Left lobe of liver (tissue), 2 donors: ENCODE results near the gene TSPAN1. TPM values are rescaled to one million over a fixed set of nuclear protein-coding genes. Genes with fewer than 3 reads are reported as not detected.

Experiments
- ATAC-seq: fragments of 200-7000 bp; cut with Tn5 transposase; one replicate; pipeline ENCODE4 v1.9.1; 2020; ENCODE audit warnings: mild to moderate bottlenecking, moderate library complexity
- DNase-seq: peaks from one replicate; pipeline ENCODE4 v3.0.0-alpha.2; 2020; ENCODE audit warnings: low spot score
- total RNA-seq: library from RNA; stranded (reverse); gene quantifications from one replicate; pipeline ENCODE4 v1.2.1, GENCODE V29; 2021
- donor health status: DM: no; HTN: no; CAD: no; lungs with moderate emphysema.
- donor health status: DM: no; HTN: yes; CAD: no.

Gene TSPAN1
- total RNA-seq, 1 donor from 2014 or later: 7.7 TPM

GRCh38 chr1:46186076-46186475, 11.2 kb downstream of the TSPAN1 start:
- ATAC-seq (no peak), DNase-seq (no peak)

GRCh38 chr1:46187106-46187869, 12.4 kb downstream of the TSPAN1 start:
- DNase-seq: no peak
- no peak for ATAC-seq

- DNase-seq (peak; percentile 83), ATAC-seq (peak; percentile 80)
Observed at GRCh38 chr1:46188295-46189030, 13.6 kb downstream of the TSPAN1 start.

GRCh38 chr1:46190539-46190938, 15.7 kb downstream of the TSPAN1 start:
- no peak for ATAC-seq
- no peak for DNase-seq

- ATAC-seq (no peak), DNase-seq (no peak)
Observed at GRCh38 chr1:46191033-46191701, 16.3 kb downstream of the TSPAN1 start.

GRCh38 chr1:46192171-46192570, 17.3 kb downstream of the TSPAN1 start:
- ATAC-seq (no peak), DNase-seq (no peak)

GRCh38 chr1:46193285-46193684, 18.4 kb downstream of the TSPAN1 start:
- ATAC-seq: no peak
- DNase-seq: no peak

- no peak for ATAC-seq
- no peak for DNase-seq
Observed at GRCh38 chr1:46193984-46194570, 19.2 kb downstream of the TSPAN1 start.

GRCh38 chr1:46194641-46195193, 19.8 kb downstream of the TSPAN1 start:
- DNase-seq: no peak
- ATAC-seq: no peak

GRCh38 chr1:46196609-46197008, 21.7 kb downstream of the TSPAN1 start:
- ATAC-seq: no peak
- DNase-seq: no peak

- ATAC-seq (no peak), DNase-seq (no peak)
Observed at GRCh38 chr1:46197560-46197963, 22.7 kb downstream of the TSPAN1 start.

GRCh38 chr1:46197964-46198811, 23.3 kb downstream of the TSPAN1 start, which contains the start of gene POMGNT1:
Gene POMGNT1, minus strand, starts transcription at chr1:46198434. Its CDS starts 613 bp downstream, at chr1:46197821.
- ATAC-seq: peak; percentile 89
- DNase-seq: peak; percentile 80

GRCh38 chr1:46199233-46199749, 24.4 kb downstream of the TSPAN1 start:
- no peak for DNase-seq
- ATAC-seq: peak; percentile 16

- DNase-seq: no peak
- no peak for ATAC-seq
Observed at GRCh38 chr1:46203738-46204405, 29.0 kb downstream of the TSPAN1 start.

- peak; percentile 13 for ATAC-seq
- DNase-seq: no peak
Observed at GRCh38 chr1:46204406-46204742, 29.5 kb downstream of the TSPAN1 start.

- no peak for DNase-seq
Observed at GRCh38 chr1:46205141-46205540, 30.3 kb downstream of the TSPAN1 start.

GRCh38 chr1:46205791-46206190, 30.9 kb downstream of the TSPAN1 start:
- DNase-seq (no peak), ATAC-seq (no peak)

More at GRCh38 chr1:46205141-46205540, 30.3 kb downstream of the TSPAN1 start:
- ATAC-seq: no peak

- ATAC-seq: no peak
- DNase-seq: no peak
Observed at GRCh38 chr1:46206399-46206798, 31.5 kb downstream of the TSPAN1 start.

GRCh38 chr1:46210561-46210960, 35.7 kb downstream of the TSPAN1 start:
- DNase-seq: no peak

More at GRCh38 chr1:46210561-46210960, 35.7 kb downstream of the TSPAN1 start:
- no peak for ATAC-seq
